HepG2 (cell line): ENCODE data around the gene VKORC1L1.
"Not testable (repeated sequence)": the region's sequence is repeated elsewhere in the genome, so short reads cannot be mapped to it uniquely, and the experiment has no call there.

Source experiments
- ESRRA ChIP-seq: sonication (generic); formaldehyde crosslinking; IDR thresholded peaks from 2 replicates; pipeline ENCODE4 v1.5.1; 2020; ENCODE audit warnings: mild to moderate bottlenecking, low read depth, missing genetic modification reagents
- HMGA1 ChIP-seq: sonication (generic); formaldehyde crosslinking; conservative IDR thresholded peaks from 2 replicates; pipeline ENCODE4 v1.4.0; 2020; ENCODE audit warnings: missing genetic modification reagents
- MXI1 ChIP-seq: IDR thresholded peaks from 3 replicates; pipeline ENCODE4 v1.6.1; 2012; ENCODE audit warnings: low read depth, low read length, inconsistent platforms, borderline replicate concordance
- SP1 ChIP-seq, 2 experiments: fragments of 450-650 bp in 1 of 2; sonication (generic) in 1 of 2; formaldehyde crosslinking in 1 of 2; IDR thresholded peaks; 2 replicates each; pipeline versions ENCODE4 v1.4.0 to v1.6.1; 2016 to 2020; ENCODE audit warnings: missing genetic modification reagents in 1 of 2
- TCF12 ChIP-seq, 2 experiments: fragments of 450-650 bp in 1 of 2; sonication (generic) in 1 of 2; formaldehyde crosslinking in 1 of 2; IDR thresholded peaks; 2 replicates each; pipeline versions ENCODE4 v1.6.1 to v1.8.0; 2017 to 2022; ENCODE audit warnings: antibody characterized with exemption in 1 of 2, mild to moderate bottlenecking in 1 of 2, missing genetic modification reagents in 1 of 2, moderate library complexity in 1 of 2
- ZBTB8A ChIP-seq: sonication (generic); formaldehyde crosslinking; IDR thresholded peaks from 2 replicates; pipeline ENCODE4 v1.4.0; 2020; ENCODE audit warnings: mild to moderate bottlenecking, low read depth, missing genetic modification reagents, borderline replicate concordance
- ZNF138 ChIP-seq: sonication (generic); formaldehyde crosslinking; IDR thresholded peaks from 2 replicates; pipeline ENCODE4 v1.5.0; 2020; ENCODE audit warnings: mild to moderate bottlenecking, low read depth, missing genetic modification reagents
- ZNF224 ChIP-seq: sonication (generic); formaldehyde crosslinking; IDR thresholded peaks from 2 replicates; pipeline ENCODE4 v1.5.0; 2020; ENCODE audit warnings: mild to moderate bottlenecking, missing genetic modification reagents
- TF ChIP-seq, protein P1 (sequence below): sonication (generic); formaldehyde crosslinking; IDR thresholded peaks from 2 replicates; pipeline ENCODE4 v1.5.0; 2020; ENCODE audit warnings: mild to moderate bottlenecking, missing genetic modification reagents, moderate library complexity
- TF ChIP-seq, protein P2 (sequence below): sonication (generic); formaldehyde crosslinking; IDR thresholded peaks from 2 replicates; pipeline ENCODE4 v1.4.0; 2020; ENCODE audit warnings: missing genetic modification reagents, borderline replicate concordance

DNA sequence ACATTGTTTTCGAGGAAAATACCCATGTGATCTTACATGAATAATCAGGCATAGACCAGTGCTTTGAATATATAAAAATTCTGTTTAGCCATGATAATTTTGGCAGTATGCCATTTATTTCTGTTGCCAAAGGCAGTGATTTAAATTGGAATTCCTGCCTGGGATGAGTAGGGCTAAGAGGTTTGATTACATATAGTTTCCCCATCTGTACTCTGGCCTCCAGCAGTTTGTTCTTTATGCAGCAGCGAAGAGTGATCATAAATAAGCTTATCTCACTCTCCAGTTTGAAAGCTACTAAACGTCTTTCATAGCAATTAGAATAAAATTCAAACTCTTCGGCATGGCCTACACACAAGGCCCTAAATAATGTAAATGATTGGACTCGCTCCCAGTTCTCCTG is 72.9 kb downstream of the VKORC1L1 start:
- TF ChIP-seq ZBTB8A; ZNF224 (CRISPR knock-in tag); ZNF138 (CRISPR knock-in tag); ESRRA; TCF12 (IDR thresholded peaks at IDR 0.05); TCF12 (CRISPR knock-in tag; IDR thresholded peaks at IDR 0.05); SP1 (IDR thresholded peaks at IDR 0.05); SP1 (CRISPR knock-in tag; IDR thresholded peaks at IDR 0.05); MXI1; HMGA1 (CRISPR knock-in tag): not testable (repeated sequence)
- TF ChIP-seq, protein P1, sequence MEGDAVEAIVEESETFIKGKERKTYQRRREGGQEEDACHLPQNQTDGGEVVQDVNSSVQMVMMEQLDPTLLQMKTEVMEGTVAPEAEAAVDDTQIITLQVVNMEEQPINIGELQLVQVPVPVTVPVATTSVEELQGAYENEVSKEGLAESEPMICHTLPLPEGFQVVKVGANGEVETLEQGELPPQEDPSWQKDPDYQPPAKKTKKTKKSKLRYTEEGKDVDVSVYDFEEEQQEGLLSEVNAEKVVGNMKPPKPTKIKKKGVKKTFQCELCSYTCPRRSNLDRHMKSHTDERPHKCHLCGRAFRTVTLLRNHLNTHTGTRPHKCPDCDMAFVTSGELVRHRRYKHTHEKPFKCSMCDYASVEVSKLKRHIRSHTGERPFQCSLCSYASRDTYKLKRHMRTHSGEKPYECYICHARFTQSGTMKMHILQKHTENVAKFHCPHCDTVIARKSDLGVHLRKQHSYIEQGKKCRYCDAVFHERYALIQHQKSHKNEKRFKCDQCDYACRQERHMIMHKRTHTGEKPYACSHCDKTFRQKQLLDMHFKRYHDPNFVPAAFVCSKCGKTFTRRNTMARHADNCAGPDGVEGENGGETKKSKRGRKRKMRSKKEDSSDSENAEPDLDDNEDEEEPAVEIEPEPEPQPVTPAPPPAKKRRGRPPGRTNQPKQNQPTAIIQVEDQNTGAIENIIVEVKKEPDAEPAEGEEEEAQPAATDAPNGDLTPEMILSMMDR, result not testable (repeated sequence)
- TF ChIP-seq, protein P2, sequence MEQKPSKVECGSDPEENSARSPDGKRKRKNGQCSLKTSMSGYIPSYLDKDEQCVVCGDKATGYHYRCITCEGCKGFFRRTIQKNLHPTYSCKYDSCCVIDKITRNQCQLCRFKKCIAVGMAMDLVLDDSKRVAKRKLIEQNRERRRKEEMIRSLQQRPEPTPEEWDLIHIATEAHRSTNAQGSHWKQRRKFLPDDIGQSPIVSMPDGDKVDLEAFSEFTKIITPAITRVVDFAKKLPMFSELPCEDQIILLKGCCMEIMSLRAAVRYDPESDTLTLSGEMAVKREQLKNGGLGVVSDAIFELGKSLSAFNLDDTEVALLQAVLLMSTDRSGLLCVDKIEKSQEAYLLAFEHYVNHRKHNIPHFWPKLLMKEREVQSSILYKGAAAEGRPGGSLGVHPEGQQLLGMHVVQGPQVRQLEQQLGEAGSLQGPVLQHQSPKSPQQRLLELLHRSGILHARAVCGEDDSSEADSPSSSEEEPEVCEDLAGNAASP (CRISPR knock-in tag), result not testable (repeated sequence)
